ENCODE measurements around the gene ANGPTL2.
A peak's percentile ranks its signal among the peaks of the same experiment; 100 is the strongest.

The ANGPTL2 gene

DNA sequence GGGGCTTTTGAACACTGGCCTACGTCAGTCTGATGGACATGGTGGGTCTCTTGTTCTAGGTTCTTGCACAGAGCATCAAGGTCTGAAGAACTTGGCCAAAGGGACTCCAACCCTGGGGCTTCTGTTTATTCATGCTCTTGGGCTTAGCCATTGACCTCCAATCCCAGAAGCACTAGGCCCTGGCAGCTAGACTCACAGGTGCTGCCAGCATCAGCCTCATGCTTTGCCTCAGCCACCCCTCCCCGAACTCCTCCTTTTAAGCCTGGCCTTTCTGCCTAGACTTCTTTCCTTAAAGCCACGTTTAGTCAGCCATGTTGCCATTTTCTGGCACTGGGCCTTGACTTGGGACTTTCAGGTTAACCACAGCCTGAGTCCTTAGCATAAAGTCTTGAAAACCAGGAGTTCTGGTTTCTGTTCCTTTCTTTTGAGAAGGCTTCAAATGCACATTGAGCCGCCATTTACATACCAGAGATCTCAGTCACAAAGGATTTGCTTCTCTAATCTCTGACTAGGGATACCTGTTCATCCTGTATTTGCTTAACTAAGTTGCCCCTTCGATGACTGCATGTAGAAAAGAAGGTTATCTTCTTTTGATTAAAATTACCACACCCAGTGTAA lies 54.7 kb downstream of the ANGPTL2 start:
- no peak for DNase-seq

DNA sequence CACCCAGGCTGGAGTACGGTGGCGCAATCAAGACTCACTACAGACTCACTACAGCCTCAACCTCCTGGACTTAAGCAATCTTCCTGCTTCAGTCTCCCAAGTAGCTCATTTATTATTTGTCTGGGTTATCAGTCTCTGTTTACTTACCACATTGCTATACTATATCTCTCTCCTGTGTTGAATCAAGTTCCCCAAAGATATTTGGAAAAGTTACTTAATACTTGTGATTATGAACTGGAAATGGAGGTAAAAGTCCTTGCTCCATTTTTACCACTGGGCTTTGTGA lies 55.6 kb downstream of the ANGPTL2 start:
- no peak for DNase-seq

DNA sequence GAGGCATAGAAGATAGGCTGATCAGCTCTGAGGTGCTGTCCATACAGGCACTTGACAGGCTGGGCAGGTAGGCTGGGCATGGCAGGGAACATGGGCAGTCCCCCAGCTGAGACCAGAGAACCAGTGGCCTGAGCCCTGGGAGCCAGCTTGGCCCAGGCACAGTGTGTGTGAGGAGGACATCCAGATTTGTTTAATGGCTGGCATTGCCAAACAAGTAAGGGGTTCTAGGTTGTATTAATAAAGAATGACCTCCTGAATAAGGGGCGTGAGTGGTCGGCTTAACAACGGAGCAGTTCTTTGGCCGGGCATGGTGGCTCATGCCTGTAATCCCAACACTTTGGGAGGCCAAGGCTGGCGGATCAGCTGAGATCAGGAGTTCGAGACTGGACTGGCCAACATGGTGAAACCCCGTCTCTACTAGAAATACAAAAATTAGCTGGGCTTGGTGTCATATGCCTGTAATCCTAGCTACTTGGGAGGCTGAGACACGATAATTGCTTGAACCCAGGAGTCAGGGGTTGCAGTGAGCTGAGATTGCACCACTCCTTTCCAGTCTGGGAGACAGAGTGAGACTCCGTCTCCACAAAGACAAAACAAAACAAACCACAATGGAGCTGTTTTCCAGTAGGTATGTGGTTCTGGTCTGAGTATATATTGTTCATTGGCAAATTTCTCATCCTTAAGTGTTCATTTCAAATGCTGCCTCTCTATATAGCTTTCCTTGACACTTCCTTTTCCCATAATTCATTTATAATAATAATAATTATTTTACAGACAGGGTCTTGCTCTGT lies 56.2 kb downstream of the ANGPTL2 start:
- no peak for DNase-seq

DNA sequence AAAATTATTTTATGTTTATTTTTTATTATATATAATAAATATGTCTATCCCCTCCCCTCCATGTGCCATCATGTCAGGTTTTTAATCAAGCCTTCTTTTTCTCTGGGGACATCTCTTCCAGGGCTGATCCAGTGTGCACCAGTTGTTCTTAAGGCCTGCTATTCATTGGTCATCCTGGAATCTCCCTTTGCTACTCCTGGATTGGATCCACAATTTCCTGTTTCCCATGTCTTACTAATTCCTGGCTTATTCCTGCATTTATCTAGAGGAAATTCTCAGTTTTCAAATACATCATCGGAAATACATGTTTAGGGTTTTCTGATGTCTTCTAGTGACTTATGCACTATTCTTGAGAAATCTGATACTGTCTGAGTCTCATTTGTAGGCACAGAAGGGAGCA lies 56.8 kb downstream of the ANGPTL2 start:
- DNase-seq: no peak

DNA sequence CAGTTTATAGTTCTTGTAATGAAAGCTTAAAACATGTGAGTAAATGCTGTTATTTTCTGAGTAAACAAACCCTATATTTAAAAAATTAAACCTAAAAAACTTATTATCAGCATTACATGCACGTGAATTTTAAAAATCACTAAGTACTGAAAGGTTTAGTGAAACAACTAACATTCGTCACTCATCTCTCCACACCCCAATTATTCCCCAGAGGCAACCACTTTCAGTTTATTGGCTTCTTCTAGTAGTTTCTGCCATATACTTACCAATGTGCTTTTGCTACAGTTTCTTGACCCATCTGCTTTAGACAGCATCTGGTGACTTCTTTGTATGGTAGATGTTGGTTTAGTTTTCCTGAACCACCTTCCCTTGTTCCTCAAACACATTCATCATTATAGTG lies 58.1 kb downstream of the ANGPTL2 start:
- no peak for DNase-seq

DNA sequence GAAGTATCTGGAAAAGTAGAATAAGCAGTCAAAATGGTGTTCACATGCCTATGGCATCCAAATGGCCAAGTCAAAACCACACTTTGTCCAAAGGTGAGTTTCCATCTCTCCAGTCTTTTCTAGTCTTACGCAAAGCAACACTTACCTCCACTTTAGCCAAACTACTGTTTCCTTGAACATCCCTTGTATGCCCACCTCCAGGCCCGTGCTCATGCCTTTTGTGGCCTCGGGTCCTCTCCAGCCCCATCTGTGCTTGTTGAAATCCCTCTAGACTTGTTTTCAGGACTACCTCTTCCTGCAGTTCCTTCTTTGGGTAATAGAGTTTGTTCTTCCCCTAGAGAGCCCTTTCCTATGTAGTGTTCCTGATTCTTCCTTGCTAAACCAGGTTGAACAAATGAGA lies 61.0 kb downstream of the ANGPTL2 start:
- DNase-seq: no peak

DNA sequence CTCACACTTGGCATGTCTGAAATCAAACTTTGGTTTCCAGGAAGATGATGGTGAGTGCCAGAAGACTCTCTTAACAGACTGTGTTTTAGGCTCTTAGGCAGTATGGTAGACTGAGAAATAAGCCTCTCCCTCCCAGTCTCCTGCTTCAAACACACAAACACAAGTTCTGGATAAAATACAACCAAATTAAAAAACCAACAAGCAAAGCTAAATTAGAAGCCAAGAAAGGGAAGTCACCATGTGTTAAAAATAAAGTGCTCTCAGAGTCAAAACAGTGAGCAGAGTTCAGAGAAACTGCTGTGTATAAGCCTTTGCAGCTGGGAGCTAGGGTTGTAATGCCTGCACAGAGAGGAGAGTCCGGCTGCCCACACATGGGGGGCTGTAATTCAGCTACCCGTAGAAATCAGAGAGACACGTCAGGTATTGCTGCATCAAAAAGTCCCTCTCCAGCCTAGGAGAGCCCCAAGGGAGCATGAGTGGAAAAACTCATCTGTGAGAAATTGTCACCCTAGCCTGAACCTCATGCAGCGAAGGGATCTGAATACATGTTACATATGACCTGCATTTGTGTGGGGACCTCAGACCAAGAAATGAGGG lies 62.6 kb downstream of the ANGPTL2 start:
- no peak for DNase-seq

DNA sequence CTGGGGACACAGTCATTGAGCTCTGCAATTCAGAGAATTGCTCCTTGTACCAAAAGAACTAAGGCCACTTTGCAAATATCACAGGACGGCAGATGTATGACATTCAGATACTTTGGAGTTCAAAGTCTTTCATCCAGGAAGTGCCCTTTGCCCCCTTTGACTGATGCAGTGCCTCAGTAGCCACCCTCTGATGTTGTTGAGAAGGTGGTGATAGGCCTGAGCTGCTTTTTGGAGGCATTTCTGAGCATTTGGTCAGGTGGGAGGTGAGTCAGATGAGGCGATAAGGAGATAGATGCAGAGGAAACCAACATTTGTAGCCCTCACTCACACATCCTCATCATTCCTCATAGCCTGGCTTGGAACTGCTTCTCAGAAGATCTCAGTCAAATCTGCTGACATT lies 63.4 kb downstream of the ANGPTL2 start:
- no peak for DNase-seq

DNA sequence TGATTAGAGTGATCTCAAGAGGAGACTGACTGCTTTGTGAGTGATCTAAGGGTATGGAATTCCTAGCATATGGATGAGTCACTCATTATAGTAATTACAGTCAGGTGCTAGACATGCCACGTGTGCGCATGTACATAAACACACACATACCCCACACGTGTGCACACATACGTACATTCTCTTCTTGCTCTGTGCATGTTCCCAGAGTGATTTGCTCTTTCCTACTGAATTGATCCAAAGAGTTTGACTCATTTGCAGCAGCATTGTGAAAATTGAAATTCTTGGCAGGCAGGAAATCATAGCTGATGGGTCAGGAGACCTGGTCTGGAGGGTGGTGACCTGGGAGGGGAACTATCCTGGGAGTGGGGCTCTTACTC lies 63.8 kb downstream of the ANGPTL2 start:
- DNase-seq: no peak

DNA sequence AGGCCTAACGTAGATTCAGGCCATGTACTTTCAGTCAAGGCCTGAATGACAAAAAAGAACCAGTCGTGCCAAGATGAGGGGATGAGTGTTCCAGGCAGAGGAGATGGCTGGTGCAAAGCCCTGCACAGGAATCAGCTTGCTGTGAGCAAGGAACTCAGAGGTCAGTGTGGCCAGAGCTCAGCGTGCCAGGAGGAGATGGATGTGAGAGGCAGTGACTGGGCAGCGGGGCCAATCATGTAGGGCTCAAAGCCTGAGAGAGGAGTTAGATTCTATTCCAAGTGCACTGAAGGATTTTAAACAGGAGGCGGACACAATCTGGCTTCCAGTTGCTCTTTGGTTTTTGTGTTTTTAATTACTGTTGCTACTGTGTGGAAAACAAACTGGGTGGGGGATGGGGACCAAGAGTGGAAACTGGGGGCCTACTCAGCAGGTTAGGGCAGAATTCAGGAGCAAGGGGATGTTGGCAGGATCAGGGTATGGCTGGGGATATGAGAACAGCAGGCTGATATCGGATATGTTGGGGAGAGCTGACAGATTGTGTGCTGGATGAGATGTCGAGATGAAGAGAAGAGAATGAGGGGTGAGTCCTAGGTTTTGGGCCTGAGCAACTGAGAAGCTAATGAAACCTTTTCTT lies 64.3 kb downstream of the ANGPTL2 start:
- no peak for DNase-seq

DNA sequence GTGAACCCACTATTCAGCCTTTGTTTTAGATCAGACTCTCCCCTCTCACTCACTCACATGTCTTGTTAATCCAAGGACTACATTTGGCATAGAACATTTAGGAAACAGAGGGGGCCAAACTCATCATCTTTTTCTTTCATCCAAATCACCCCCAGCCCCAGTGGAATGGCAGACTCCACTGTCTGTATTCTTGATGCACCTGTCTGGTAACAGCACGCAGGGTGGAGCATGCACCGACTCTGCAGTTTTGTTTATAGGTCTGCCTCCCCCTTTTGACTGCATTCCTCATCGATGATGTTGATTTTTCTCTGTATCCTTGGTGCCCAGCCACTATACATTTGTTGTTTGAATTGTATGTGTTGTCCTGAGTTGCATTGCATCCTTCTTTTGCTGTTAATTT lies 66.0 kb downstream of the ANGPTL2 start:
- no peak for DNase-seq

DNA sequence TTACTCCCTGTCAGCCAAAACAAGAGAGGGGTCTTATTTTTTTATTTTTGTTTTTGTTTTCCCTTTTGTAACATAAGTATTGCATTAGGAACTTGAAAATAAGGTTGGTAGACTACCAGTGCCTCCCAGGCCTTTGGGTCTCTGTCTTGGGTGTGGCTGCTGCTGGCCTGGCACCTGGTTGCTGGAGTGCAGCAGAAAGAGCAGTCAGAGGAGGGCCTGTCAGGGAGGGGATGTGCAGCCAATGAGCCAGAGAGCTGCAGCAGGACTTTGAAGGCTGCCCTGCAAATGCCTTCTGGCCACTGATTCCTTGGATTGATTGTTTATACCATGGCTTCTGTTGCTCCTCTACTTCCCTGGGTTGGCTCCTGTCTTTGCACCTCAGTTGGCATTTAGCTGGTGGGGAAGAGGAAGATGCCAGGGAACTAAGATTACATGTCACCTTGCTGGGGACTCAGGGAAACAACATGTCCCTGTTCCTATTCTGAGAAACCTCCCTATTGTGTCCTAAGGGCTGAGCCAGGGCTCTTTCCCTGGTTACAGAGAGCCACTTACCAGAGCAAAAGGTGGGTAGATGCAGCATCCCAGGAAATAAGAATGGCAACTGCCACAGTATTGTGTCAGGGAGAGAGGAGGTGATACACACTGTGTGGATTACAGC lies 66.6 kb downstream of the ANGPTL2 start:
- no peak for DNase-seq

DNA sequence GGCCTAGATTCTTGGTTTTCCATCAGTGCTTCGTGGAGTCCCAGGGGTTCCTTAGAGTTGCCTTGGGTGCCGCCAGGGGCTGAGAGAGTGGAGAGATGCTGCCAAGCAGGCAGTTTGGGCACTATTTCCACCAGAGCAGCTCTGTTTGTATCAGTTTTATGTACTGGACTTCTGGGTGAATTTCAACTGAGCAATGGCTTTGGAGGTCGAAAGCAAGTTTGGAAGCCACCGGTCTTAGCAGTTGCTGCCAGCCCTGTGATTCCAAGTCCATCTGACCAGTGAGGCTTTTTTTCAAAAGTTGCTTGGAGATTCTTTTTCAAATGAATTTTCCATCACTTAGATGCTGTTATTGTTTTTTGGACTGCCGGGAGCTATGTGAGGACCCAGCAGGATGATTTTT lies 68.5 kb downstream of the ANGPTL2 start:
- DNase-seq: no peak

DNA sequence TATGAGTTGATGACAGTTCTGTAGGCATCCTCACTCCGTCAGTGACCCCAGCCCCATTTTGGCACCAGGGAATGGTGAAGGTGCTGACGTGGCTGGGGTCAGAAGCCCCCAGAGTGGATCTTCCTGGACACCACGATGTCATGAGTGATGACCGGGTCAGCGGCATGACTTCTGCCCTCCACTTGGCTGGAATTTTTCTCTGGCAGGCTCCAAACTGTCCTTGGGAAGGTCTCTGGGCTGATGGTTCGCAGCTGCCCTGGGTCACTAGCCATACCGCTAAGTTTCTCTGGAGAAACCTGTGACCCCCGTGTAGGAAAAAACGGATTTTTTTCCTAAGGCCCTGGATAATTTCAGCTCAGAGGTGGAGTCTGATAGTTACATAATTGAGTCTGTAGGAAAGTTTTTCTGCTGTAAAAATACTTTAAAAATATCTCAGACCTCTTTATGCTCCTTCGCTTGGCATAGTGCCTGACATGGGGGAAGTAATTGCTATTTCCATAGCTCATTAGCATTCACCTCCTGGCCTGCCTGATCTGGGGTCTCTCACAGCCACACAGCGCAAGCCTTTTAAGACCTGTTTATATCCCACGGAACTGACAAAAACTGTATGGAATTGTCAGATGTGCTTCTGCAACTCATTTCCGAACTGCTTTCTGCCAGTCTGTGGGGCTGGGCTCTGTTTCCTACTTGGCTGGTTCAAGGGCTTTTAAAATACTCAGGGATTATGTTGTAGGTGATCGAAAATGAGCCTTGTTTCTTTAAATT lies 69.2 kb downstream of the ANGPTL2 start:
- no peak for DNase-seq

DNA sequence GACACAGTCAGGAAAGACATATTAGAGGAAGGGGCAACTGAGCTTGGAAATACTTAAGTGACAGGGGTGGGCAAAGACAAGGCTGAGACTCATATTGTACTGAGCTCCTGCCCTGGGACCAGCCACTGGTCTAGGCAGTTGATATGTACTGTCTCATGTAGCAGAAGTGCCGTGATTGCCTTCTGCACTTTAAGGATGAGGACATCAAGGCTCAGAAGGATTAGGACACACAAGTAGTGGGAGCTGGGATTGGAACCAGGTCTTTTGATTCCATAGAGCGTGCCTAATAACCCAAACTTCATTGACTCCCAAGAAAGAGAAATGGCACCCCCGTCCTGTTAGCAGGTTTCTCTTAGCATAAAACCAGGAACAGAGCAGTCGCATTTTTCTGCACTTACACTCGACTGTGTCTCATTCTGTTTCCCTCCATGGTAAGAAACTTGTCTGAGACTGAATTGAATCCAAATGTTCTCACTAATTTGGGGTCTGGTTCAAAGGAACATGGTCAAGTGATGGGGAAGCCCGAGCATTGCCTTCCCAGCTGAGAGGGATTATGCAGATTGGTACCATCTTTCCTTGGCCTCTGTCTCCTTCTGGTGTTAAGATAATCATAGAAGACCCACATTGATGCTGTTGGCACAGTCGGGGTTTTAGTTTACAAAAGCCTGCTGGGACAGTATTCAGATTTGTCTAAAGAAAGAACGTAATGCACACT lies 70.4 kb downstream of the ANGPTL2 start:
- DNase-seq: no peak

DNA sequence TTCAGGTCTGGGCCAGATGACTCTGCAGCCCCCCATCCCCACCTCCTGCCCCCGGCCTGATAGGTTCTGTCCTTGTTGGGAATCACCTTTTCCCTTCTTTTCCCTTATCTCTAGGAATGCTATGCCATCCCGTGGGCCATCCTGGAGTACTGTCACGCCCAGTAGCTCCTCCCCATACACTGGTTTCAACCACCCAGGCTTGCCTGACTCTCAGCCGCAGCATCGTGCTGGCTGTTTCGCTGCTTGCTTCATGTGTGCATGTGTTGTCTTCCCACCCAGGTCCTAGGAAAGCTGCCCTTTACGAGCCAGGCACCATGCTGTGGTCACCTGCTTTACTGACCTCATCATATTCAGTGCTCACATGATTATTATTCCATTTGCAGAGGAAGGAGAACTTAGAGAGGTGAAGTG lies 71.8 kb downstream of the ANGPTL2 start:
- no peak for DNase-seq

DNA sequence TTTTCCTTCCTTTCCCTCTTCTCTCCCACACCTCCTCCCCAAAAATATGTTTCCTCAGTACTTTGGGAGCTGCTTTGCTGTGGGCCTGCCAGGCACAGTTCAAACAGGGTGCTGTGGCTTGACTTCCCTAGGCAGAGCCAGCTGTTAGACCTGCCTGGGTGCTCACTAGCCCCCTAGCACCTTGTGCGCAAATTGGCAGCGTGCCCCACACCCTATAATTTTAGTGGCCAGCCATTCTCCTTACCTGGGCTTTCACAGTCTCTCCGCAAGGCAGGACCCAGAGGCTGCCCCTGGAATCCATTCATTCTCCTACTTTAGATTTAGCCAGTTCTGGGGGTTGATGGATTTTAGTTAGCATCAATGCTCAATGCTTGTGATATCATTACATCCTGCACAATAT lies 72.3 kb downstream of the ANGPTL2 start:
- DNase-seq: no peak

DNA sequence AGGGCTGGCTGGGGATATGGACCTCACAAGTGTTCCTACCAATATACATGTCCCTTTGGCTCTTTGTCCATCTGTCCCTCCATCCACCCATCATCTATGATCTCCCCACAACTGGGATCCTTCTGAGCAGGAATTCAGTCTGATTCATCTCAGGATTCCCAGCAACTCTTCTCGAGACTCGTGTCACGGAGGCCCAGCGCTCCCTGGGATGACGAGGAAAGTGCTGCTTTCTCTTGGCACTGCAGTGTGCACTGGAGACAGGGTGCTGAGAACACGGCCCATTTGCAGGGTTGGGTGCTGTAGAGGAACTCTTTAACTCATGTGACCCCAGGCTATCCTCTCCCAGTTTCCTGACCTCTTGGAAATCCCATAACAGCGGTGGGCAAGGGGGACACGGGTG lies 72.9 kb downstream of the ANGPTL2 start:
- DNase-seq: no peak

DNA sequence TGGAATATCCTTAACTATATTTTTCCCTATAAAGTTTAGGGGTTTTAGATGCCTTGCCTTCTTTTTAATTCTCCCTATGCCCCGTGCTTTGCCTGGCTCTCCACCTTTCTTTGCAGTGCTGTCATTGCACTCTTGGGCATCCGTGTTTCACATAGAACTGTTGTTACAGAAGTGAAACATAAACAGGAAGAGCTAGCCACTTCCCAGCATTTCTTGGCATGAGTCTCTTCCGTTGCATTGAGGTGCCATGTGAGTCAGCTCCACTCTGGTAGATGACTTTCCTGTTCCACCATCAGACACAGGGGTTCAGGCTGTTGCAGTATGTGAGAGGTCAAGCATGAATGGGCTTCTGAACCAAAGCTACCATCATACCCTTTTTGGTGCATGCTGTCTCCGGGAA lies 73.4 kb downstream of the ANGPTL2 start:
- peak; percentile 22 for DNase-seq

DNA sequence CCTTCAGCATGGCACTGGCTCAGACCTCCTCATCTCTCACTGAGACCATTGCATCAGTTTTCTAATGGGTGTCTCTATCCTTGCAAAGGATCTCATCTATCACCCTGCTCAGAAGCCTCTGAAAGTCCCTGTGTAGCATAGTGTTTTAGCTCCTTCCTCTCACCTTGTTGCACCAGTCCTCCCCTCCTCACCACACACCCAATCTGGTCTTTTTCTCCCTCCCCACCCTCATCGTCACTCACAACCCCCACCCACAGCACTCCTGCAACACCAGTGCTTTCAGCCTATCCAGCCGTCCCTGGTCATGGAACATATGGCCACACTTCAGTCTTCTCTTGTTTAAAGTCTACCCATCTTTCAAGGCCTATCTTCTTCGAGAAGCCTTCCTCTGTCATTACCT lies 74.5 kb downstream of the ANGPTL2 start:
- DNase-seq: no peak

DNA sequence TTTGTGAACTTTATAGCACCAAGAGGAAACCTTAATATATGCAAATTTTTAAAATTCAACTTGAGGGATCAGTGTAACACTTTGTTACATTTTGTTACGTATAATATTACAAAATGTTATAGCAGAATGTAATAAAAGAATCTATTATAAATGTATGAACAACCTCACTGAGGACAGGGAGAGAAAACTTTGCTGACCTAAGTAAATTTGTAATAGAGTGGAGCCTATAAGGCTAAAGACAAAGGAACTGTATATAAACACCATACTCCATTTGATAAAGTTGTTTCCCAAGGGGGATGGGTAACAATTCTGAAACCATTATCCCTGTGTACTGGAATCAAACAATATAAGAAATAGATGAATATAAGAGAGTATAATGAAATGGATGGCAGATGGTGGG lies 77.3 kb downstream of the ANGPTL2 start:
- no peak for DNase-seq

DNA sequence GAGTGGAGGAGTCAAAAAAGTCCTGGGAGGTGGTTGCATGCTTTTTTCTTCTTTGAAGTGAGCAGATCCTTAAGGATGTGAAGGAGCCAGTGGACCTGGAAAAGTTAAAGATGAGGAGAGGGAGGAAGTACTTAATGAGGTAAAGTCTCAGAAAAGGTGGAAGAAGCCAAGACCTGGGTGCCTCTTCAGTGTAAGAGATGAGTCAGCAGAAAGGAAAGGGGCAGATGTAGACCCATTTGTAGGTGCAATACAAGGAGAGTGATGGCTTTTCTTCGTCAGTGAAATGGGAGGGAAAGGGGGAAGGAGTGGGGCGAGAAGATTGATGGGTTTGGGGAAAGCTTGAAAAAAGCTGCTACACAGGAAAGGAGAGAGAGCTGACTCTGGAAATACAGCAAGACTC lies 82.9 kb downstream of the ANGPTL2 start:
- DNase-seq: no peak
